ENCODE measurements around the gene IGFBP5.

The IGFBP5 gene

DNA sequence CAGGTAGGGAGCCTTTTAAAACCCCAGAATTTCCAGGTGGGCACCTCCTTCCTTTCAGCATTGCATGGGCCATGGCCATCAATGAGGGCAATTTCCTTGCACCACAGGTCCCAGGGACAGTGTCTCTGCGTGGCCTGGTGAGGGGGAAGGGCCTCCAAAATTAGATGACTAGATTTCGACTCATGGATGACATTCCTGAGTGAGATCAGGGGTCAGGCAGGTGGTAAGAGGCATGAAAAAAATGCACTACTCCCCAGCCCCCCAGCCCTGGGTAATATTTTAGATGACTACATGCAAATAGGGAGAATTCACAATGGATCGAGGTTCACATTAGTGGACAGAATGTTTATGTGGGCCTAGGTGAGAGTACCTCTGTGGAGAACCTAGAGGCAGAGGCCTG, 19.0 kb upstream of the IGFBP5 start:
- Histone ChIP-seq H3K4me1 (ENCODE audit: control insufficient read depth, insufficient read depth, low read length) (no peaks in the 10 kb centered on the region), H3K4me3 (ENCODE audit: low read depth, low read length) (no peak overlapping the region), H3K27me3 (ENCODE audit: control insufficient read depth, insufficient read depth, low read length) (no peaks in the 10 kb centered on the region), H3K9me3 (ENCODE audit: control insufficient read depth, insufficient read depth, low read length) (0 out of 2 replicates have a peak, but pooled peaks cover 1% of the 10 kb centered on the region), H3K27ac (ENCODE audit: low read depth, low read length) (no peak overlapping the region), H3K9ac (ENCODE audit: low read depth, low read length) (no peak overlapping the region), H3K36me3 (ENCODE audit: control insufficient read depth, insufficient read depth, low read length) (no peaks in the 10 kb centered on the region)

DNA sequence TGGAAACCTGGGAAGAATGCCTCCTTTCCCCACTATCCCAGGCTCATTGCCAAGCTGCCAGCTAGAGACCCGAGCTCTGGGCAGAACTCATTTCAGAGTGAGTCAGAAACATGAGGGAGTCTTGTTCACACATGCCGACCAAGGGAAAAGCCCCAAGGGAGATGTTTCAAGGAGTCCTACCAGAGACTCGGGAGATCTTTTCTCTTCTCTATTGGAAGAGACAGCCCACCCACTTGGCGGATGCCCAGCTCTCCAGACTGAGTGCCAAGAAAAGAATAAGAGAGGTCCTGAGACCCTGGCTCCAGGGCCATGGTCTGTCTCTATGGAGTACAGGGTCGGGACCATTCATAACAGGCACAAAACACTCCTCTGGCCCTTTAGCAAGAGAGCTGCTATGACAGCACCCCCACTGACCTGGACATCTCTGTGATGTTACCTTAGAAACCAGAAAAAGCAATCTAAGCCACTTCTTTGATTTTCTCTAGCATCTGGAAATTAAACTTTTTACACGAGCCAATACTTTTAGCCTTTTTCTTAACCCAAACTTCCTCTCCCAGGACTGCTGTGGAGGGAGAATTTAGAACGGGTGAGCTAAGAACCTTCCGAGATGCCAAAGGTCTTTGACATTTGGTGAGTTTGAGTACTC, 18.5 kb upstream of the IGFBP5 start:
- Histone ChIP-seq H3K36me3 (ENCODE audit: control insufficient read depth, insufficient read depth, low read length) (no peaks in the 10 kb centered on the region), H3K9me3 (ENCODE audit: control insufficient read depth, insufficient read depth, low read length) (0 out of 2 replicates have a peak, but pooled peaks cover 4% of the 10 kb centered on the region), H3K4me1 (ENCODE audit: control insufficient read depth, insufficient read depth, low read length) (no peaks in the 10 kb centered on the region), H3K27ac (ENCODE audit: low read depth, low read length) (no peak overlapping the region), H3K4me3 (ENCODE audit: low read depth, low read length) (no peak overlapping the region), H3K27me3 (ENCODE audit: control insufficient read depth, insufficient read depth, low read length) (no peaks in the 10 kb centered on the region), H3K9ac (ENCODE audit: low read depth, low read length) (no peak overlapping the region)

GRCh38 chr2:216711348-216711747, 16.0 kb upstream of the IGFBP5 start:
- H3K27me3 ChIP-seq (ENCODE audit: control insufficient read depth, insufficient read depth, low read length): no peaks in the 10 kb centered on the region
- H3K36me3 ChIP-seq (ENCODE audit: control insufficient read depth, insufficient read depth, low read length): no peaks in the 10 kb centered on the region
- H3K4me1 ChIP-seq (ENCODE audit: control insufficient read depth, insufficient read depth, low read length): no peaks in the 10 kb centered on the region
- H3K9ac ChIP-seq (ENCODE audit: low read depth, low read length): no peak overlapping the region
- 0 out of 2 replicates have a peak, but pooled peaks cover 7% of the 10 kb centered on the region for H3K9me3 ChIP-seq (ENCODE audit: control insufficient read depth, insufficient read depth, low read length)
- H3K27ac ChIP-seq (ENCODE audit: low read depth, low read length): no peak overlapping the region
- H3K4me3 ChIP-seq (ENCODE audit: low read depth, low read length): no peak overlapping the region

- no peaks in the 10 kb centered on the region for H3K4me1 ChIP-seq (ENCODE audit: control insufficient read depth, insufficient read depth, low read length)
- no peak overlapping the region for H3K4me3 ChIP-seq (ENCODE audit: low read depth, low read length)
- no peak overlapping the region for H3K9ac ChIP-seq (ENCODE audit: low read depth, low read length)
- H3K27ac ChIP-seq (ENCODE audit: low read depth, low read length): no peak overlapping the region
- H3K36me3 ChIP-seq (ENCODE audit: control insufficient read depth, insufficient read depth, low read length): no peaks in the 10 kb centered on the region
- no peaks in the 10 kb centered on the region for H3K27me3 ChIP-seq (ENCODE audit: control insufficient read depth, insufficient read depth, low read length)
- H3K9me3 ChIP-seq (ENCODE audit: control insufficient read depth, insufficient read depth, low read length): 0 out of 2 replicates have a peak, but pooled peaks cover 7% of the 10 kb centered on the region
These were observed 15.4 kb upstream of the IGFBP5 start for GRCh38 chr2:216710551-216711301.

- H3K27ac ChIP-seq (ENCODE audit: low read depth, low read length): no peak overlapping the region
- no peaks in the 10 kb centered on the region; the same call in 1 of the 2 replicates for H3K4me1 ChIP-seq (ENCODE audit: control insufficient read depth, insufficient read depth, low read length)
- H3K27me3 ChIP-seq (ENCODE audit: control insufficient read depth, insufficient read depth, low read length): no peaks in the 10 kb centered on the region; the same call in 1 of the 2 replicates
- no peak overlapping the region for H3K9ac ChIP-seq (ENCODE audit: low read depth, low read length)
- no peaks in the 10 kb centered on the region for H3K9me3 ChIP-seq (ENCODE audit: control insufficient read depth, insufficient read depth, low read length)
- H3K36me3 ChIP-seq (ENCODE audit: control insufficient read depth, insufficient read depth, low read length): no peaks in the 10 kb centered on the region
- H3K4me3 ChIP-seq (ENCODE audit: low read depth, low read length): no peak overlapping the region
These were observed 7.4 kb upstream of the IGFBP5 start for GRCh38 chr2:216702756-216703155.

- H3K4me1 ChIP-seq (ENCODE audit: control insufficient read depth, insufficient read depth, low read length): peaks cover 6% of the 10 kb centered on the region
- H3K36me3 ChIP-seq (ENCODE audit: control insufficient read depth, insufficient read depth, low read length): no peaks in the 10 kb centered on the region
- H3K9ac ChIP-seq (ENCODE audit: low read depth, low read length): no peak overlapping the region
- H3K4me3 ChIP-seq (ENCODE audit: low read depth, low read length): no peak overlapping the region
- no peak overlapping the region for H3K27ac ChIP-seq (ENCODE audit: low read depth, low read length)
- H3K27me3 ChIP-seq (ENCODE audit: control insufficient read depth, insufficient read depth, low read length): peaks cover 4% of the 10 kb centered on the region; the same call in 1 of the 2 replicates
- H3K9me3 ChIP-seq (ENCODE audit: control insufficient read depth, insufficient read depth, low read length): no peaks in the 10 kb centered on the region
These were observed 6.2 kb upstream of the IGFBP5 start for GRCh38 chr2:216701544-216701943.

- Histone ChIP-seq H3K27ac (ENCODE audit: low read depth, low read length) (no peak overlapping the region), H3K9me3 (ENCODE audit: control insufficient read depth, insufficient read depth, low read length) (no peaks in the 10 kb centered on the region), H3K27me3 (ENCODE audit: control insufficient read depth, insufficient read depth, low read length) (peaks cover 11% of the 10 kb centered on the region), H3K9ac (ENCODE audit: low read depth, low read length) (no peak overlapping the region), H3K36me3 (ENCODE audit: control insufficient read depth, insufficient read depth, low read length) (no peaks in the 10 kb centered on the region), H3K4me1 (ENCODE audit: control insufficient read depth, insufficient read depth, low read length) (peaks cover 14% of the 10 kb centered on the region), H3K4me3 (ENCODE audit: low read depth, low read length) (no peak overlapping the region)
These were observed 5.4 kb upstream of the IGFBP5 start for GRCh38 chr2:216700781-216701180.

DNA sequence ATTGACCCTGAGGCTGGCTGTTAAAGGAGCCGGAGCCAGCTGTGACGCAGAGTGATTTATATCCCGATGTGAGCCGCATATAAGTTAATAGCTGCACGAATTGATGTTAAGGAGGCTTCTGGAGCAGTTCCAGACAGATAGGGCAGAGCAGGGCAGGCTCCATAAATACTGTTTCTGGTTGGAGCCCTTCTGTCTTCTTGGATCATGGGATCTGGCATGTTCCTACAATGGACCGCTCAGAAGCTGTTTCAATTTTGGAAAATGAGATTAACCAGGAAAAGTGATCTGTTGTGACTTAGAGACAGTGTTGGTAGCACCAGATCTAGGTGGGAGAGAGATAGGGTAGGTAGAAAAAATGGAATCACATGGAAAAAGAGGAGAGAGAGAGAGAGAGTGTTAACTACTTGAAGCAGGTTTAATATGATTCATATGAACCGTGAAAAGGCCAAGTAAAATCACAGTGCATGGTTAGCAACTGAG, 4.8 kb upstream of the IGFBP5 start:
- H3K27ac ChIP-seq (ENCODE audit: low read depth, low read length): no peak overlapping the region
- no peak overlapping the region for H3K4me3 ChIP-seq (ENCODE audit: low read depth, low read length)
- H3K9me3 ChIP-seq (ENCODE audit: control insufficient read depth, insufficient read depth, low read length): no peaks in the 10 kb centered on the region
- peaks cover 17% of the 10 kb centered on the region for H3K27me3 ChIP-seq (ENCODE audit: control insufficient read depth, insufficient read depth, low read length)
- H3K36me3 ChIP-seq (ENCODE audit: control insufficient read depth, insufficient read depth, low read length): no peaks in the 10 kb centered on the region
- no peak overlapping the region for H3K9ac ChIP-seq (ENCODE audit: low read depth, low read length)
- peaks cover 16% of the 10 kb centered on the region for H3K4me1 ChIP-seq (ENCODE audit: control insufficient read depth, insufficient read depth, low read length)

DNA sequence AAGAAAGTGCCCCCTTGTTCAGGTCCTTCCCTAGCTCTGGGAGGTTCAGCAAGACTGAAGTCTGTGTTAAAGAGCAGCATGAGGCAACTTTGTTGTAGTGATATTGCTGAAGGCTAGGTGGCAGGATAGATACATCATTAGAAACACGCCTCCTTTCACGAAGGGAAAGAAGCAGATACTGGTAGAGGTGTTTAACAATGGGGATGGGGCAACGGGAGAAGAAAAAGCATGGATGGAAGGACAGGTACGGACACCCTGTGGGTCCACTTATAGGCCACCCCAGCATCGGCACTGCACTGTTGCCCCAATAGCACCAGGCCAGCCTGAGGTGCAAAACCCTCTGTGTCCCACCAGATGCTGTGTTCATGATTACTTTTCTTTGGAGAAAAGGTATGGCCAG, 3.5 kb upstream of the IGFBP5 start:
- H3K27ac ChIP-seq (ENCODE audit: low read depth, low read length): no peak overlapping the region
- H3K36me3 ChIP-seq (ENCODE audit: control insufficient read depth, insufficient read depth, low read length): no peaks in the 10 kb centered on the region
- peaks cover 16% of the 10 kb centered on the region for H3K4me1 ChIP-seq (ENCODE audit: control insufficient read depth, insufficient read depth, low read length)
- H3K4me3 ChIP-seq (ENCODE audit: low read depth, low read length): no peak overlapping the region
- H3K27me3 ChIP-seq (ENCODE audit: control insufficient read depth, insufficient read depth, low read length): peaks cover 29% of the 10 kb centered on the region
- no peaks in the 10 kb centered on the region for H3K9me3 ChIP-seq (ENCODE audit: control insufficient read depth, insufficient read depth, low read length)
- no peak overlapping the region for H3K9ac ChIP-seq (ENCODE audit: low read depth, low read length)

DNA sequence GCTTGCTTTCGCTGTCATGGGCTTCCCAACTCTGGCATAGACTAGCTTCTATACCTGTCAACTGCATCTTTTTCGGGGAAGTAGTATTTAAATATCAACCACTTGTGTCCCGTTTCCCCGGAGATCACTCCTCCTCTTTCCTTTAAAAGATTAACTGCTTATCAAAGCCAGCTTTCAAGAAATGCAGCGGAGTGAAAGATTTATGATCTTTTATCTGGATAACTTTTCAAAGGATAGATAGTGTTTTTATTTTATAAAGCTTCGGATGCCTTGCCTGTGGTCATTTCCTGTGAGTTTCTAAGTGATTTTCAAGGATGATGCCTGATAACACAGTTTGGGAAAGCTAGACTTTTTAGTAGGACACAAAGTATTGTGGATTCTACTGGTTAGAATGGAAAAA, 2.9 kb upstream of the IGFBP5 start:
- H3K9ac ChIP-seq (ENCODE audit: low read depth, low read length): no peak overlapping the region
- no peaks in the 10 kb centered on the region for H3K9me3 ChIP-seq (ENCODE audit: control insufficient read depth, insufficient read depth, low read length)
- H3K4me3 ChIP-seq (ENCODE audit: low read depth, low read length): no peak overlapping the region
- no peaks in the 10 kb centered on the region for H3K36me3 ChIP-seq (ENCODE audit: control insufficient read depth, insufficient read depth, low read length)
- no peak overlapping the region for H3K27ac ChIP-seq (ENCODE audit: low read depth, low read length)
- peaks cover 18% of the 10 kb centered on the region for H3K4me1 ChIP-seq (ENCODE audit: control insufficient read depth, insufficient read depth, low read length)
- H3K27me3 ChIP-seq (ENCODE audit: control insufficient read depth, insufficient read depth, low read length): peaks cover 33% of the 10 kb centered on the region
